Stimulated activated CD4-positive, alpha-beta T cell treated with anti-CD3 and anti-CD28 coated beads, TNF-alpha, amount 100 ng/mL, for 24 hours (primary cell): ENCODE measurements around the gene NUP85.
"Not testable (repeated sequence)": the region's sequence is repeated elsewhere in the genome, so short reads cannot be mapped to it uniquely, and the experiment has no call there.

Experiments
- DNase-seq, 3 experiments: peaks; one replicate each; pipeline ENCODE4 v3.0.0-alpha.2; 2020; ENCODE audit warnings: low read depth in 3 of 3

Gene NUP85

DNA sequence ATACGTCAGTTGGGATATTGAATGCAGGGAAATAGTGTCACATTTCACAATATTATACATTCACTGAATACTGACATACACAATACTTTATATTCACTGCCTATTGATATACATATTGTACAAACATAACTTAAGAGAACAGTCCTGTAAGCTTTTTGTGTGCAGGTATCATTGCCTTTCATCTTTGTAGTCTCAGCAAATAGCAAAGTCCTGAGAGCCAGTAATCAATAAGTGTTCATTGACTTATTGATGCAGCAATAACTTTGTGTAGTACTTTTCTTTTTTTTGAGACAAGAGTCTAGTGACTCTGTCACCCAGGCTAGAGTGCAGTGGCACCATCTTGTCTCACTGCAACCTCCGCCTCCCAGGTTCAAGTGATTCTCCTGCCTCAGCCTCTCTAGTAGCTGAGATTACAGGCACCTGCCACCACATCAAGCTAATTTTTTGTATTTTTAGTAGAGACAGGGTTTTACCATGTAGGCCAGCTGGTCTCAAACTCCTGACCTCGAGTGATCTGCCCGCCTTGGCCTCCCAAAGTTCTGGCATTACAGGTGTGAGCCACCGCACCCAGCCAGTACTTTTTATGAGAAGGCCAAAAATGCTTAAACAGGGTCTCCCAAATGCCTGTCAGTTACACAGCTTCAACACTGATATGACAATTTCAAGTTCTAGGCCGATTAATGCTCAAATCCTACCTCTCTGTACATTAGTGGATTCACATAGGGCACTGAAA, 5.4 kb upstream of the NUP85 start:
- no peak for DNase-seq

DNA sequence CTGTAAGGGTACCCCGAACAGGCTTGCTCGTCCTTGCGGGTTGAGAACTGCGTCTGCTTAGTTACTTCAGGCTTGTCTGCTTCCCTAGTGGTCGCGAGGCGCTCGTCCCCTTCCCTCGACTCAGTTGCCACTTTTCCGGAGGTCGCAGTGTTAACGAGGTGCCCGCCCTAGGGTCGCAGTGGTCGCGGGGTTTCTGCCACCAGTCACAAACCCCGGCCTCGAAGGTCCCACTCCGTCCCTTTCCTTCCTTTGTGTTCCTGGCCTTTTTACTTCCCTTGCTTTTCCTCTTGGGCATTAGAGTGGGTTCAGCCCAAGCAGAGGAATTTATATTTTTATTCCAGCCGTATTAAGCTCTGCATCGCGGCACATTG, 299 bp downstream of the NUP85 start:
- no peak for DNase-seq

DNA sequence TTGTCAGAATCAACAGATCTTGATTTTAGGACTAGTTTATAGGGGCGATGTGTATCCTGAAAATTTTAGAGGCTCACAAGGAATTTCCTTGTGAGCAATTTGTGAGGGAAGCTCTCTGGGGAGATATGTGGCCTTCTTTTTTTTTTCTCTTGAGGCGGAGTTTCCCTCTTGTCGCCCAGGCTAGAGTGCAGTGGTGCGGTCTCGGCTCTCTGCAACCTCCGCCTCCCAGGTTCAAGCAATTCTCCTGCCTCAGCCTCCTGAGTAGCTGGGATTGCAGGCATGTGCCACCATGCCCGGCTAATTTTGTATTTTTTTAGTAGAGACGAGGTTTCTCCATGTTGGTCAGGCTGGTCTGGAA, 1.6 kb downstream of the NUP85 start:
- DNase-seq = not testable (repeated sequence)

DNA sequence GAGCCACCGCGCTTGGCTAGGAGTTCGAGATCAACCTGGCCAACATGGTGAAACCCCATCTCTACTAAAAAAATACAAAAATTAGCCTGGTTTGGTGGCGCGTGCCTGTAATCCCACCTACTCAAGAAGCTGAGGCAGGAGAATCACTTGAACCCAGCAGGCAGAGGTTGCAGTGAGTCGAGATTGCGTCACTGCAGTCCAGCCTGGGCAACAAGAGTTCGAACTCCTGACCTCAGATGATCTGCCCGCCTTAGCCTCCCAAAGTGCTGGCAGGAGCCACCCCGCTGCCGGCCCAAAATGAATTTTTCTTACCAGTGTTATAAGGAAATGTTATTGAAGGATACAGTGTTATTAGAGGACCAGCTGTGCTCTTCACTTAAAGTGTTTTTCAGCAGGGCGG, 2.3 kb downstream of the NUP85 start:
- DNase-seq = no peak

DNA sequence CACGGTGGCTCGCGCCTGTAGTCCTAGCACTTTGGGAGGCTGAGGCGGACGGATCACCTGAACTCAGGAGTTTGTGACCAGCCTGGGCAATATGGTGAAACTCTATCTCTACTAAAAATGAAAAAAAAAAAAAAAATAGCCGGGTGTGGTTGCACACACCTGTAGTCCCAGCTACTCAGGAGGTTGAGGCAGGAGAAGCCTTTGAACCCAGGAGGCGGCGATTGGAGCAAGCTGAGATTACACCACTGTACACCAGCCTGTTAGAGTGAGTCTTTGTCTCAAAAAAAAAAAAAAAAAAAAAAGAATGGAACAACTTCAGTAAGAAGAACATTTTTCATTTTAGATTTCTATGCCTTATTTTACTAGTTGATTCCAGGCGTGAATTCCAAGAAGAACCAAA, 2.7 kb downstream of the NUP85 start:
- no peak for DNase-seq

DNA sequence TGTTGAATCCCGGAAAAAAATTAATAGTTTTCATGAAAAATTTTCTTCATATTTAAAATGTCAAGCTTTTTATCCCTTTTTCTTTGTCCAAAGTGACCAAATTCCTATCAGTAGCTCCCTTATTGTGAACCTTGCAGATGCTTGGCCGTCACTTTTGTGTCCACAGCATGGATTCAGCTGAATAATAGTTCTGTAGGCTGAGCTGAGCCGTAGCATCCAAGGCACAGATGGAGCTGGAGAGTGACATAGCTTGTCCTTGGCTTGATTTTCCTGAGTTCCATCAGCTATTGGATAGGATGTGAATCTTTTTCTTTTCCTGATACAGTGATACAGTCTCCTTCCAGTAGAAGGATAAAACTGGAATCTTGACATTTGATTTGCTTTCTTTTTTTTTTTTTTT, 3.6 kb downstream of the NUP85 start:
- no peak for DNase-seq

DNA sequence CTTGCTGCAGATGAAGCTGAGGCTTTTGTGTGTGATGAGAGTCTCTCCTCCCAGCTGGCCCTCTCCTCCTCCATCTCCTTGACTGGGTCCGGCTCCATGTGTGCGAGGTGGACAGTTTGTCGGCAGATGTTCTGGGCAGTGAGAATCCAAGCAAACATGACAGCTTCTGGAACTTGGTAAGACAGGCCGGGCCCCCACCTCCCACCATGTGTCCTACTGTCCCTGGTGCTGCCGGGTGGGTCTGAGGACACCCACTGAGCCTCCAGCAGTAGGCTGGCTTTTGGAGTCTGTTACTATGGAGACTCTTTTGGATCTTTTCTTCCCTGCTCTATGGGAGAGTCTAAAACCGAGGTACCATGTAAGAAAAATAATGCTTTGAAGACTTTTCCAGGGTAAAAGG, 12.7 kb downstream of the NUP85 start:
- no peak for DNase-seq

DNA sequence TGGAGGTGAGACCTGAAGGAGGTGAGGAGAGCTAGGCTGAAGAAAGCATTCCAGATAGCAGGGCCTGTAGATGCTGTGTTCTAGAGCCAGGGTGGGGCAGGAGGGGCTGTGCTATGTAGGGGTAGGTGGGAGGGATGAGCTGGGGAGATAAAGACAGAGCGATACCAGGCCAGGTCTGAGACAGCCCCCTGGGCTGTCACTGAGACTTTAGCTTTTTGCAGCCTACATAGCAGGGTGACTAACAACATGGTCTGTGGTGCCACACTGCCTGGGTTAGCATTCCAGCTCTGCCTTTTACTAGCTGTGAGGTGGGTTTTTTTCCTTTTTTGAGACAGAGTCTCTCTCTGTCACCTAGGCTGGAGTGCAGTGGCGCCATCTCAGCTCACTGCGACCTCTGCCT, 14.3 kb downstream of the NUP85 start:
- no peak for DNase-seq

DNA sequence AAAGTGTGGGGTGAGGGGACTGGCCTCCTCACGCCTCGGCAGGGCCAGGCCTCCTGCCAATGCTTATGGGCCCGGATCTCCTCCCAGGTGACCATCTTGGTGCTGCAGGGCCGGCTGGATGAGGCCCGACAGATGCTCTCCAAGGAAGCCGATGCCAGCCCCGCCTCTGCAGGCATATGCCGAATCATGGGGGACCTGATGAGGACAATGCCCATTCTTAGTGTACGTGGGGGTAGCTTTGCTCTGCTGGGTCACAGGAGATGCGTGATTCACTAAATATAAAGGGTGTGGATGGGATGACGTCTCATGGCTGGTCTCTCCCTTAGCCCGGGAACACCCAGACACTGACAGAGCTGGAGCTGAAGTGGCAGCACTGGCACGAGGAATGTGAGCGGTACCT, 19.5 kb downstream of the NUP85 start:
- DNase-seq = no peak

DNA sequence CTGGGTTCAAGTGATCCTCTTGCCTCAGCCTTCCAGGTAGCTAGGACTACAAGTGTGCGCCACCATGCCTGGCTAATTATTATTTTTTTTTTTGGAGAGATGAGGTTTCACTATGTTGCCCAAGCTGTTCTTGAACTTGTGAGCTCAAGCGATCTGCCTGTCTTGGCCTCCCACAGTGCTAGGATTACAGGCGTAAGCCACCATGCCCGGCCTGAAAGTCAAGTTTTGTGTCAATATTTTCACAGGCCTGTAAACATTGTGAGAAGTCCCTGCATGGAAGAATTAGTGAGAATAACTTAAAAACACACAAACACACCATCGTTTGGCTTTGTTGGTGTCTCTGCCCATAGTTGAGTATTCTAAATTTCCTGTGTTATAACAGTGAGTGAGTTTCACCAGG, 22.2 kb downstream of the NUP85 start:
- DNase-seq = no peak

DNA sequence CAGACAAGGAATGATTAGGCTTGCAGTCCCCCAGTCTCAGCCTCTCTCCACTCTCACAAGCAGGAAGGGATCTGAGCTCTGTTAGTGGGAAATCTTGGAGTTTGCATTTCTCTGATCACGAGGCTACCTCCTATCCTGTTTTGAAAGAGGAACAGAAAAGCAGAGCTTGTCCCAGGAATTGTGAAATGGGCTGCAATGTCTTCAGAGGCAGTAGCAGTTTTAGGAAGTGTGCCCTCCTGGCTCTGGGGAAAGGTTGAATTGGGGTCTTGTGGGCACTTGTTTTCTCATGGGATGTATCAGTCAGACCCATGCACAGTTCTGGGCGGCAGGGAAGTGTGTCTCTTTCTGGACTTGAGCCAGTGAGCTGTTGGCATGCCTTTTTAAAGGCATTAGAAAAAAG, 22.8 kb downstream of the NUP85 start:
- no peak for DNase-seq

DNA sequence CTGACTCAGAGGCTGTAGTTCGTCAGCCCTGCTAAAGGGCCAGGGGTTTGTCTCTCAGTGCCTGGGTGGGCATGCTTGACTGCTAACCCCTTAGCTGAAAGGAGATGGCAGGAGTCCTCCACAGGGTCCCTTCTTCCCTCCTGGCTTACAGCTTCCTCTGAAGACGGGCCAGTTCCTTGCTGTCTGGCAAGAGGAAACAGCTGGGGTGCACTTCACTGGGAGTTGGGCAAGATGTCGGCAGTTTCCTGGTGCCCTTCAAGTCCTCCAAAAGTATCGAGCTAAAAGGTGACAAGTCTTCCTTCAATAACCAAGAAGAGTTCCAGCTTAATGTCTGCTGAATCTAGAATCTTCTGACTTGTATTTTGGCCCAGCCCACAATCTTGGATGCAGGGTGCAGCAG, 23.4 kb downstream of the NUP85 start:
- no peak for DNase-seq

DNA sequence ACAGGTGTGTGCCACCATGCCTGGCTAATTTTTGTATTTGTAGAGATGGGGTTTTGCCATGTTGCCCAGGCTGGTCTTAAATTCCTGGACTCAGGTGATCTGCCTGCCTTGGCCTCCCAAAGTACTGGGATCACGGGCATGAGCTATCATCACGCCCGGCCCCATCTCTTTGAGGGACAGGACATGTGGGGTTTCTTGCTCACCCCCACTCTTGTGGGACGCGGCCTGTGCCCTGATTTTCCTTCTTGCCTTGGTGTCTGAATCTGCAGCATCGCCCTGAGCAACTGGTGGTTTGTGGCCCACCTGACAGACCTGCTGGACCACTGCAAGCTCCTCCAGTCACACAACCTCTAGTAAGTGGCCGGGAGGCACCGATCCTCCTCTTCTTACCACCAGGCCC, 25.6 kb downstream of the NUP85 start:
- no peak for DNase-seq

DNA sequence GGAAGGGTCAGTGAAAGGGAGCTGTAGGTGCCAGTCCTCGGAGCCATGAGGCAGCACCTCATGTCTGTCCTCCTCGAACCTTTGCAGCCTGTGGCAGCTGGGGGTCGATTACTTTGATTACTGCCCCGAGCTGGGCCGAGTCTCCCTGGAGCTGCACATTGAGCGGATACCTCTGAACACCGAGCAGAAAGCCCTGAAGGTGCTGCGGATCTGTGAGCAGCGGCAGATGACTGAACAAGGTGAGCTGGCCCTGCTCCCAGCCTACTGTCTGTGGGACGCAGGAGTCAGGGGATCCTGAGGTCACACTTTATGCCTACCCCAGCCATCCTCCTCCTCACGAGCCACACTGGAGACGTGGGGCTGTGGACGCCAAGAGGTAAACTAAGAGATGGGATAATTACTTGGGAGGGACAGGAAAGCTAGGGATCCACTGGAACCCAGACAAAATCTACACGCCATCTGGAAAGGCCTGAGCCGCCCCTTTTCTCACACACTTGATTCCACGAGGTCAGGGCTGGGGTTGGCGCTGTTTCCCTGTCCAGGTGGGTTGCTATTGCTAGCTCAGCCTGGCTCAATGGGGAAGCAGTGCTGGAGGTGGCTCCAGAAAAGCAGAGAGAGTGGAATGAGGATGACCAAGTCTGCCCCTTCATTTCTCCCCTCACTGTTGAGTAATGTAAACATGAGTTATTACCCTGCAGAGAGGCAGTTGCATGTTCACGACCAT, 26.4 kb downstream of the NUP85 start:
- no peak for DNase-seq

DNA sequence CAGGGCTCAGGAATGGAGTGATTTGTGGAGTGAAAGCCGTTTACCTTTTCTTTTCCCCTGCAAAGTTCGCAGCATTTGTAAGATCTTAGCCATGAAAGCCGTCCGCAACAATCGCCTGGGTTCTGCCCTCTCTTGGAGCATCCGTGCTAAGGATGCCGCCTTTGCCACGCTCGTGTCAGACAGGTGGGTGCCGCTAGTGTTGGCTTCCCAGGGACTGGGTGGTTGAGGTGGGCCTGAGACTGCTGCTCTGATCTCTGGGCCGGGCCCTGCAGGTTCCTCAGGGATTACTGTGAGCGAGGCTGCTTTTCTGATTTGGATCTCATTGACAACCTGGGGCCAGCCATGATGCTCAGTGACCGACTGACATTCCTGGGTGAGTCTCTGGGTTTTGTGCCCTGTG, 27.3 kb downstream of the NUP85 start:
- DNase-seq = no peak

DNA sequence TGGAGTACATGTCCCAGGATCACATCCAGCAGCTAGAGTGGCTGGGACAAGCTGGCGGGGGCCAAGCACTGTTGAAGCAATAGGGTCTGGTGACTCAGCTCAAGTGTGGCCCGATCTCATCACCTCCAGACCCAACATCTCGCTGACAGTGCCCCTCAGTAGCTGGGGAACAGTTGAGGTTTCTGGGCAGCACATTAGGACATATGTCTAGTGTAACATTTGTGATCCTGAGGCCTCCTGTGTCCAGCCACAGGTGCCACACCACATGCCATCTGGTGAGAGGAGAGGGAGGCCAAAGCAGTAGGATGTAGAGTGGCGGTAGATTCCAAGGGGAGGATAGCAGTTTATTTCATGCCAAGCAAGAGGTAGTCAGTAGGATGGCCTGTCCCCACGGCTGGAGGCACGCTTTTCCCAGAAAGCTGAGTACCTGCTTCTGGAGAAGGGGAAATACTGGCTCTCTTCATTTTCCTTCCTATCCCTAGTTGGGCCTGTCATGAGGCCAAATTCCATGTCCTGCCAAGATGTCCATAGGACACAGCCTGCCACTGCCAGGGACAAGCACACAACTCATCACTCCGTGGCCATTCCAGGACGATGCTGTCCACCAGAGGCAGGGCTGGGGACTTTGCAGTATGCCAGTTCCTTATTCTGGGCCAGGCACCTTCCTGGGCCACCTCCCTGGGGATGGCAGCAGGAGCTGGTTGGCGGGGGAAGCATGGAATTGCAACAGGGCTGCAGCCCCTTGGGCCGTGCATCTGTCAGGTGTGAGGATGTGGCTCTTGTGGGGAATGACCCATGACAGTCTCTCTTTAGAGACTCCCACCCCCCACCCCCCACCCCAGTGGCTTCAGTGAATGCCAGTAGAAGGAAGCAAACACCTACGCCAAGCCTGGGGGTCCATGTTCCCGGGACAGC, 31.9 kb downstream of the NUP85 start:
- DNase-seq = no peak

DNA sequence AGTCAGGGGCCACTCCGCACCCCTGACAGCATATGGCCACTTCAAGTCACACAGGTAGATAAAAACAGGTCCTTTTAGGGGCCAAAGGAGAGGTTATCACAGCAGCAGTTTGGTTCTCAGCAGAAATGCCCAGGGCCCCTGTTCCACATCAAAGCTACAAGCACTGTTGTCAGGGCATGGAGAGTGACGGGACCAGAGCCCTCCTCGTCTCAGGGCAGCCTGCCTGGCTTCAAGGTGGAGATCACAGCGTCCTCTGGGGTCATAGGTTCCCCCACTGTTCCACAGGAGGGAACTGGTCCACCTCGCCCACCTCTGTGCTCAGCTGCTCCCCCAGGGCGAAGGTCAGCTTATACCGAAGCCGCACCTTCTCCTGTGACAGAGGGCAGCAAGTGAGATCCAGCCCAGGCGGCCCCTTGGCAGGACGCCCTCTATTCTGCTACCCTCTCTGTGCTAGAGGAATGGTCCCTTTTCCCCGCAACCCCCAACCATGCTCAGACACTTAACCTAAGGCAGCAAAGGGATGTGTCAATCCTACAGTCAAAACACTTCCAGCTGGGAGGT, 32.6 kb downstream of the NUP85 start:
- no peak for DNase-seq

DNA sequence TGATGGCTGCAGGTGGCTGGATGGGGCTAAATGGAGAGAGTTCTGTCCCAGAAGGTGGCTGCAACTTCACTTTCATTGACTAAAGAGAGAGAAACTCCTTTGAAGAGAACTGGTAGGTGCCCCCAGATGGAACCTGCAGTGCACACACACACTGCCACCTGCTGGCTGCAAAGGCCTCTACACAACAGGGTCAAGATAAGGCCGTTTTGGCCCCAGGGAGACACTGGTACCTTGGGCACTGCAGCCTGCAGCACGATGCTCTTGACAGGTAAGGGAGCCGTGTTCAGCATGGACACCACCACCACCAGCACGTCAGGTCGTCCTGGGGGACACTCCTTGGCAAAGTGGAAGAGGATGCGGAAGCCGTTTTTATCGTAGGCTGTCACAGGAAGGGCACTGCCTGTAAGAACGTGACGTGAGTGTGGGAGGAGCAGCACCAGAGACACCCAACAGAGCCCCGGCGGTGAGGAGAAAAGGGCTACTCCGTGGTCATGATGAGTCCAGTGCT, 33.3 kb downstream of the NUP85 start:
- DNase-seq = peak in 2 of 3 experiments; percentile 35 to 59

DNA sequence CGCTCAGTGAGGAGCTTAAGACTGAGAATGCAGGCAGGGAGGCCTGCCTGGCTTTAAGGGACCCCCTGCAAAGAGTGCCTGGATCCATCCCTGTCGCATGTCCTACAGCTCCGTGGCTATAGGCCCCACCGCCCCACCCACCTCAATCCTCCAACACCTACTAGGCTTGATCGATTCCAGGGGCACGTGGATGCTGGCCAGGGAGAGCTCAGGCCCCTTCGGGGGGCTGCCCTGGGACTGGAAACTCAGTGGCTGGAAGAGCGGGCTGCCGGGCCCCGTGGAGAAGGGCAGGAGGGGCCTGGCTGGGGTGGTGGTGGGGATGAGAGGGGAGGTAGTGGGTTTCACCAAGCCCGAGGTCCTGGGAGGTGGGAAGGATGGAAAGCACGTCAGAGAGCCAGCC, 33.7 kb downstream of the NUP85 start:
- DNase-seq = no peak

DNA sequence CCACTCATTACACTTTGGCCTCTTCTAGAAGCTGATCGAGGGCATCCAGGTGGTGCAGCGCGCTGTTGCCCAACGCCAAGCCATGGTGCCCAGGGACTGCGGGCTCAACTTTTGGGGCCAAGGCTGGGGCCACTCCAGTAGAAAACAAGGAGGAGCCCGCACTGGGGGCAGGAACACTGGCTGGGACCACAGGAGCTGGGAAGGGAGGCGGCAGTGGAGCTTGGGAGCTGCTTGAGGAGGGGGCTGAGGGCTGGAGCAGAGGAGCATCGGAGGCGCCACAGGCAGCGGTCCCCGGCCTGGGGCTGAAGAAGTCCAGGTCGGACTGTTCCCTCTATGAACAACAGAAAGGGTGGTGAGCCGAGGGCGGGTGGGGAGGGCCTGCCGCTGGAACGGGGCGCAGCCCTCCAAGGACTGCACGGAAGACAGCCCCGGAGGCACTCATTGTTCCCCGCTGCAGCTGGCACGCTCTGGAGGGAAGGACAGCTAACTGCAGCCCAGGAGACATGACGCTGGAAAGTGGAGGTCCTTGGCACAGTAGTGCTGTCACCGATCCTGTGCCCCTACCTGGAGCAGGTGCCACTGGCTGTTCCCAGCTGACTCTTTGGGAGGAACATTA, 34.4 kb downstream of the NUP85 start:
- DNase-seq = no peak

DNA sequence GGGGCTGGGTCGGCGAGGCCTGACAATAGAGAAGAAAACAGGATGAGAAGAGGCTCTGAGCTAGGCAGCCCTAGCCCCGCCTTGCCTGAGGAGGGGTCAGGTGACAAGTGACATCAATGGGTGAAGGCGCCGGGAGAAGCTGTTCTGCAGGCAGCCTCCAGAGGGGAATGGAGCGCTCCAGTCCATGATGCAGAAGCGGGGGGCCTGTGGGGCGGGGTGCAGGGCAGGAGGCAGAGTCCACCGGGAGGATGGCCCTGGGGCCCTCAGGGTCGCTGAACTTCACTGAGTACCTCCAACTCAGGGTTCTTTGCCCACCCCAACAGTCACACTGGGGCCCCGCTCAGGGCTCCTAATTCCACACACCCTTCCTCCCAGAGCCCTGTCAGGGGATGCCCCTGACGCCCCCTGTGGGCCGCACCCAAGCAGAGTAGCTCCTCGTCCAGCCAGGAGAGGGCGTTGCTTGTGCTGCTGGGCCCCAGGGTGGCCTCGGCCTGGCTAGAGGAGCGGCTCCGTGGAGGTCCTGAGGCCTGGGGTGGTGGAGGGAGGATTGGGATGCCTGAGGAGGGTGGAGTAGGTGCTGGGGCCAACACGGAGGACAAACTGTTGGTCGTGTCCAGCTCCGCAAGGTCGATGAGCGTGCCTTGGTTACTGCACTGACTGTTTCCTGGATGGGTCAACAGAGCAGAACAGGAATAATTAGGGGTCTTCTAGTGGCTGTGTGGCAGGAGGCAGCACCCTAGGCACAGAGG, 35.1 kb downstream of the NUP85 start:
- DNase-seq = peak in 1 of 3 experiments; percentile 51
